ENCODE measurements around the gene KYNU.
"Not testable (repeated sequence)": the region's sequence is repeated elsewhere in the genome, so short reads cannot be mapped to it uniquely, and the experiment has no call there.

The KYNU gene

GRCh38 chr2:143088388-143088787 lies 210.9 kb downstream of the KYNU start:
- DNase-seq (ENCODE audit: low read depth in 3 of 3): no peak

- not testable (repeated sequence) for DNase-seq (ENCODE audit: low read depth in 3 of 3)
These were observed 212.1 kb downstream of the KYNU start for GRCh38 chr2:143089520-143089919.

Data from stimulated activated CD4-positive, alpha-beta T cell treated with anti-CD3 and anti-CD28 coated beads, TNF-alpha, amount 100 ng/mL, for 24 hours (primary cell).